Measurements from ENCODE around the gene KIF16B. TPM values are rescaled to one million over a fixed set of nuclear protein-coding genes. Genes with fewer than 3 reads are reported as not detected.
A peak's percentile ranks its signal among the peaks of the same experiment; 100 is the strongest.

Gene KIF16B
- total and polyA plus RNA-seq, 2 of the 13 experiments (the other 11 are each of a cell fraction or from before 2014, with no cell fraction given), result 6.9 to 18.0 TPM

DNA sequence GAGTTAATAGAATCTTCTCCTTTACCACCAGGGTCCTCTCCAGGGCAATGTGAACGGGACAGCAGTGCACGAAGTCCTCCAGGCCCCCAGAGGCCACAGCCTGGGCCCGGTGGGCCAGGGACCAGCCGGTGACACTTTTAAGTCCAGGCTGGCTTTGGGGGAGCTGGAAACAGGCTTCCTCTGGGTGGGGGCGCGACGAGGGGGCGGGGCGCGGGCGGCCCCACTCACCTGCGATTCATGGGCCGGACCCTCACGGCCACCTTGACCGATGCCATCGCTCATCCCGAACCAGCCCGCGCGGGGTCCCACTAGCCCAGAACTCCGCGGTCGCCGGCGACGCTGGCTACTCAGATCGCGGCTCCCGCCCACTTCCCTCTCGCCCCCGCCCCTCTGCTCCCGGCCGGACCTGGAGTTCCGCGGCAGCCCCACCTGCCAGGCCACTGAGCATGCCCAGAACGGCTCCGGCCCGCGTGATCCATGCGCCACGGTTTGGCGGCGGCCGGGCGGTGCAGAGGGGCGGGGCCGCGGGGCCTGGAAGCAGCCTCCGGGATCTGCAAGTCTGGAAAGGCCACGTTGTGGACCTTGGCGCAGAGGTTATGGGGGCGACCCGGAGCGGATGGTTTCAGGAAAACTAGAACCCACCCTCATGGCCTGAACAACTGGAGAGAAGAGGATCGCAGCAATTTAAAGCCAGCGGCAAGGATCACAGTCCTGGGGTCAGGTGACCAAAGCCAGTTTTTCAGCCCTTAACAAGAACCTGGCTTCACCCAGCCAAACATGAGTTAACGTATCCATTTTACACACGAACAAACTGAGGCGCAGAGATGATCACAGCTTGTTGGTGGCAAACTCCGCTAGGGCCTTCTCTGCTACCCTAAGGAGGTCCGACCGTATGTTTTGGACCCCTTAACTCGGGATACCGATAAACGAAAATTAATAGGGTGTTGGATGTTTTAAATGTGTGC lies at the start of gene KIF16B (continued):
- TF ChIP-seq CREM (IDR thresholded peaks at IDR 0.05), result no peak; the same call in 1 of the 2 replicates
- TF ChIP-seq CREM (CRISPR knock-in tag; IDR thresholded peaks at IDR 0.05), result no peak; the same call in 1 of the 2 replicates
- no peak for TF ChIP-seq ZFP36L2 (CRISPR knock-in tag; IDR thresholded peaks at IDR 0.05)
- TF ChIP-seq, protein P1, sequence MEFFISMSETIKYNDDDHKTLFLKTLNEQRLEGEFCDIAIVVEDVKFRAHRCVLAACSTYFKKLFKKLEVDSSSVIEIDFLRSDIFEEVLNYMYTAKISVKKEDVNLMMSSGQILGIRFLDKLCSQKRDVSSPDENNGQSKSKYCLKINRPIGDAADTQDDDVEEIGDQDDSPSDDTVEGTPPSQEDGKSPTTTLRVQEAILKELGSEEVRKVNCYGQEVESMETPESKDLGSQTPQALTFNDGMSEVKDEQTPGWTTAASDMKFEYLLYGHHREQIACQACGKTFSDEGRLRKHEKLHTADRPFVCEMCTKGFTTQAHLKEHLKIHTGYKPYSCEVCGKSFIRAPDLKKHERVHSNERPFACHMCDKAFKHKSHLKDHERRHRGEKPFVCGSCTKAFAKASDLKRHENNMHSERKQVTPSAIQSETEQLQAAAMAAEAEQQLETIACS (CRISPR knock-in tag; IDR thresholded peaks at IDR 0.05), result peak; percentile 38; the same call in 1 of the 2 replicates
- peak; percentile 55 for TF ChIP-seq BHLHE40 (IDR thresholded peaks at IDR 0.05; ENCODE audit: low read length)
- peak; percentile 90 for TF ChIP-seq HNRNPLL (IDR thresholded peaks at IDR 0.05; ENCODE audit: low read depth, low read length, poor library complexity, severe bottlenecking)
- peak; percentile 14; the same call in 1 of the 2 replicates for TF ChIP-seq SOX13 (IDR thresholded peaks at IDR 0.05)
- TF ChIP-seq SOX13 (CRISPR knock-in tag; conservative IDR thresholded peaks at IDR 0.05 in 1 of 2, IDR thresholded peaks at IDR 0.05 in 1 of 2), result peak in 1 of 2 experiments; percentile 72; a peak in 2 of 4 replicates
- TF ChIP-seq ZNF772 (CRISPR knock-in tag; IDR thresholded peaks at IDR 0.05), result peak; percentile 98
- TF ChIP-seq, protein P2, sequence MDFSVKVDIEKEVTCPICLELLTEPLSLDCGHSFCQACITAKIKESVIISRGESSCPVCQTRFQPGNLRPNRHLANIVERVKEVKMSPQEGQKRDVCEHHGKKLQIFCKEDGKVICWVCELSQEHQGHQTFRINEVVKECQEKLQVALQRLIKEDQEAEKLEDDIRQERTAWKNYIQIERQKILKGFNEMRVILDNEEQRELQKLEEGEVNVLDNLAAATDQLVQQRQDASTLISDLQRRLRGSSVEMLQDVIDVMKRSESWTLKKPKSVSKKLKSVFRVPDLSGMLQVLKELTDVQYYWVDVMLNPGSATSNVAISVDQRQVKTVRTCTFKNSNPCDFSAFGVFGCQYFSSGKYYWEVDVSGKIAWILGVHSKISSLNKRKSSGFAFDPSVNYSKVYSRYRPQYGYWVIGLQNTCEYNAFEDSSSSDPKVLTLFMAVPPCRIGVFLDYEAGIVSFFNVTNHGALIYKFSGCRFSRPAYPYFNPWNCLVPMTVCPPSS (IDR thresholded peaks at IDR 0.05), result no peak
- TF ChIP-seq ZNF224 (CRISPR knock-in tag; IDR thresholded peaks at IDR 0.05), result no peak; the same call in 1 of the 2 replicates
- TF ChIP-seq, protein P3, sequence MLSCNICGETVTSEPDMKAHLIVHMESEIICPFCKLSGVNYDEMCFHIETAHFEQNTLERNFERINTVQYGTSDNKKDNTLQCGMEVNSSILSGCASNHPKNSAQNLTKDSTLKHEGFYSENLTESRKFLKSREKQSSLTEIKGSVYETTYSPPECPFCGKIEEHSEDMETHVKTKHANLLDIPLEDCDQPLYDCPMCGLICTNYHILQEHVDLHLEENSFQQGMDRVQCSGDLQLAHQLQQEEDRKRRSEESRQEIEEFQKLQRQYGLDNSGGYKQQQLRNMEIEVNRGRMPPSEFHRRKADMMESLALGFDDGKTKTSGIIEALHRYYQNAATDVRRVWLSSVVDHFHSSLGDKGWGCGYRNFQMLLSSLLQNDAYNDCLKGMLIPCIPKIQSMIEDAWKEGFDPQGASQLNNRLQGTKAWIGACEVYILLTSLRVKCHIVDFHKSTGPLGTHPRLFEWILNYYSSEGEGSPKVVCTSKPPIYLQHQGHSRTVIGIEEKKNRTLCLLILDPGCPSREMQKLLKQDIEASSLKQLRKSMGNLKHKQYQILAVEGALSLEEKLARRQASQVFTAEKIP (CRISPR knock-in tag; IDR thresholded peaks at IDR 0.05; ENCODE audit: borderline replicate concordance), result no peak
- TF ChIP-seq HES4 (CRISPR knock-in tag; IDR thresholded peaks at IDR 0.05; ENCODE audit: borderline replicate concordance), result peak; percentile 92
- TF ChIP-seq ZC3H13 (CRISPR knock-in tag; IDR thresholded peaks at IDR 0.05), result no peak; the same call in 1 of the 2 replicates
- no peak for TF ChIP-seq ZNF44 (CRISPR knock-in tag; IDR thresholded peaks at IDR 0.05)
- no peak for TF ChIP-seq ZNF577 (CRISPR knock-in tag; IDR thresholded peaks at IDR 0.05; ENCODE audit: borderline replicate concordance, low read depth)
- peak; percentile 97 for TF ChIP-seq PHF8 (CRISPR knock-in tag; IDR thresholded peaks at IDR 0.05)
- TF ChIP-seq, protein P4, sequence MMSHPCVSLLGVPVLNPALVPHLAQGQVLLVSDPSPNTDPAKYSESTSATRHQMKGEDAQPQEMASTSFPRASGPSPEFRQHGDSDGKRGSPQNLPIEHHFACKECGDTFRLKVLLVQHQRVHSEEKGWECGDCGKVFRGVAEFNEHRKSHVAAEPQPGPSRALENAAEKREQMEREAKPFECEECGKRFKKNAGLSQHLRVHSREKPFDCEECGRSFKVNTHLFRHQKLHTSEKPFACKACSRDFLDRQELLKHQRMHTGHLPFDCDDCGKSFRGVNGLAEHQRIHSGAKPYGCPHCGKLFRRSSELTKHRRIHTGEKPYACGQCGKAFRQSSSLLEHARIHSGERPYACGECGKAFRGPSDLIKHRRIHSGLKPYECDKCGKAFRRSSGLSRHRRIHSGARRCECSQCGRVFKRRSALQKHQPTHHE (CRISPR knock-in tag; IDR thresholded peaks at IDR 0.05; ENCODE audit: borderline replicate concordance), result peak; percentile 79; the same call in 1 of the 2 replicates
- peak; percentile 78 for TF ChIP-seq ARNTL (CRISPR knock-in tag; IDR thresholded peaks at IDR 0.05)
- TF ChIP-seq, protein P5, sequence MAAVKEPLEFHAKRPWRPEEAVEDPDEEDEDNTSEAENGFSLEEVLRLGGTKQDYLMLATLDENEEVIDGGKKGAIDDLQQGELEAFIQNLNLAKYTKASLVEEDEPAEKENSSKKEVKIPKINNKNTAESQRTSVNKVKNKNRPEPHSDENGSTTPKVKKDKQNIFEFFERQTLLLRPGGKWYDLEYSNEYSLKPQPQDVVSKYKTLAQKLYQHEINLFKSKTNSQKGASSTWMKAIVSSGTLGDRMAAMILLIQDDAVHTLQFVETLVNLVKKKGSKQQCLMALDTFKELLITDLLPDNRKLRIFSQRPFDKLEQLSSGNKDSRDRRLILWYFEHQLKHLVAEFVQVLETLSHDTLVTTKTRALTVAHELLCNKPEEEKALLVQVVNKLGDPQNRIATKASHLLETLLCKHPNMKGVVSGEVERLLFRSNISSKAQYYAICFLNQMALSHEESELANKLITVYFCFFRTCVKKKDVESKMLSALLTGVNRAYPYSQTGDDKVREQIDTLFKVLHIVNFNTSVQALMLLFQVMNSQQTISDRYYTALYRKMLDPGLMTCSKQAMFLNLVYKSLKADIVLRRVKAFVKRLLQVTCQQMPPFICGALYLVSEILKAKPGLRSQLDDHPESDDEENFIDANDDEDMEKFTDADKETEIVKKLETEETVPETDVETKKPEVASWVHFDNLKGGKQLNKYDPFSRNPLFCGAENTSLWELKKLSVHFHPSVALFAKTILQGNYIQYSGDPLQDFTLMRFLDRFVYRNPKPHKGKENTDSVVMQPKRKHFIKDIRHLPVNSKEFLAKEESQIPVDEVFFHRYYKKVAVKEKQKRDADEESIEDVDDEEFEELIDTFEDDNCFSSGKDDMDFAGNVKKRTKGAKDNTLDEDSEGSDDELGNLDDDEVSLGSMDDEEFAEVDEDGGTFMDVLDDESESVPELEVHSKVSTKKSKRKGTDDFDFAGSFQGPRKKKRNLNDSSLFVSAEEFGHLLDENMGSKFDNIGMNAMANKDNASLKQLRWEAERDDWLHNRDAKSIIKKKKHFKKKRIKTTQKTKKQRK (IDR thresholded peaks at IDR 0.05; ENCODE audit: low read length), result no peak
